ENCODE measurements around the gene COL20A1.
"Not testable (repeated sequence)": the region's sequence is repeated elsewhere in the genome, so short reads cannot be mapped to it uniquely, and the experiment has no call there.

COL20A1 gene

DNA sequence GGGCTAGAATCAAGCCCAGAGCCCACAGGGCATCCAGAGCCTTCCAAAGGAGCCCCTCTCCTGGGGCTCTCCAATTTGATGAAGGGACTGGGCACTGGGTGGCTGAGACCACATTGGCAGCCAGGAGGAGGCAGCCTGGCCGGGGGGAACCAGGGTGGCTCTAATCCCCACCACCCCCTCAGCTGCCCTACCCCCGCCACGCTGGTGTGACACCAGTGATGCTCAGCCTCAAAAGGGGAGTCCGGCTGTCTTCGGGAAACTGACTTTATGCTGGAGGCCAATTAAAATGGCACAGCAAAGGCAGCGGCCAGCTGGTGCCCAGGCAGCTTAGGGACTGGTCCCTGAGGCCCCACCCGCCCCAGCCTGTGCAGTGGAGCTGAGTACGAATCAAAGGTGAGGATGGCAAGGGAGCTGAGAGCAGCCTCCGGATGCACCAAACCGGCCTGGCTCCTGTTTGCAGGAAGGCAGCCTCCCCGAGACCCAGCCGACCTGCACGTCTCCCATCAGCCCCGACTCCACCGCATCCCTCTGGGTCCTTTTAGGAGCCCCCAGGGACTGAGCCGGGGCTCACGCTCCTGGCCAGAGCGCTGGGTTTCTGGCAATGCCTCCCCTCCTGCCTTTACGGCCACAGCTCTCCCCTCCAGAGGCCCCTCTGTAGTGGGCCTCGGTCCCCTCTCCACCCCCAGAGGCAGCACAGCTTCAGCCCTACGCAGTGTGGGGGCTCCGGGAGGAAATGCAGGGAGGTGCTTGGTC, 39.7 kb downstream of the COL20A1 start:
- H3K4me3 ChIP-seq (ENCODE audit: low read length), result no peak overlapping the region
- no peaks in the 10 kb centered on the region for H3K36me3 ChIP-seq (ENCODE audit: control insufficient read depth, insufficient read depth, low read length)
- H3K9me3 ChIP-seq (ENCODE audit: control insufficient read depth, low read length), result no peaks in the 10 kb centered on the region
- no peaks in the 10 kb centered on the region for H3K4me1 ChIP-seq (ENCODE audit: control insufficient read depth, insufficient read depth, low read length)
- H3K27me3 ChIP-seq (ENCODE audit: control insufficient read depth, insufficient read depth, low read length), result peaks cover 5% of the 10 kb centered on the region
- H3K9ac ChIP-seq (ENCODE audit: low read length), result no peak overlapping the region

DNA sequence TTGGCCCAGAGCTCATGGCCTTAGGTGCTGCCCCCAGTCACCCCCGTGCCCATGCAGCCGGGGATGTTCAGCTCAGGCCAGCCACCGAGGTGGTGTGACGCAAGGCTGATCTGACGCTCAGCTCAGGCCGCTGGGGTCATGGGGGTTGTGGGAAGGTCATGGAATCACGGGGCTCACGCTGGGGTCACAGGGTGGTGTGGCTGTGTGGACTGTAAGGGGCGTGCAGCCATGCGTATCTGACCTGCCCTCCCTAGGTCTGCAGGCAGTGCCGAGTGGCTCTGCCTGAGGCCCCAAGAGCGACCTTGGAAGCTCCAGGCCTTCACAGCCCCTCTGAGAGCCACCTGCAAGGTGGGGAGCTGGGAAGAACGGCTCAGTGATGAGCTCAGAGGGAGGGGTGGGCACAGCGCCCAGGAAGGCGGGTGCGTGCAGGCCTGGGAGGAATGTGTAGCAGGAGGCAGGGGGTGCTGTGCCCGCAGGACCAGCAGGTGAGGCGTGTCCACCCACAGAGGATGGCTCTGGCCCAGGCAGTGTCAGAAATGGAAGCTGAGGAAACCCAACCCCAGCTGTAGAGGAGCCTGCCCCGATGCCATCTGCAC, 40.4 kb downstream of the COL20A1 start:
- H3K9ac ChIP-seq (ENCODE audit: low read length), result no peak overlapping the region
- no peaks in the 10 kb centered on the region for H3K9me3 ChIP-seq (ENCODE audit: control insufficient read depth, low read length)
- H3K27me3 ChIP-seq (ENCODE audit: control insufficient read depth, insufficient read depth, low read length), result peaks cover 12% of the 10 kb centered on the region
- no peak overlapping the region for H3K4me3 ChIP-seq (ENCODE audit: low read length)
- H3K36me3 ChIP-seq (ENCODE audit: control insufficient read depth, insufficient read depth, low read length), result no peaks in the 10 kb centered on the region
- no peaks in the 10 kb centered on the region for H3K4me1 ChIP-seq (ENCODE audit: control insufficient read depth, insufficient read depth, low read length)

DNA sequence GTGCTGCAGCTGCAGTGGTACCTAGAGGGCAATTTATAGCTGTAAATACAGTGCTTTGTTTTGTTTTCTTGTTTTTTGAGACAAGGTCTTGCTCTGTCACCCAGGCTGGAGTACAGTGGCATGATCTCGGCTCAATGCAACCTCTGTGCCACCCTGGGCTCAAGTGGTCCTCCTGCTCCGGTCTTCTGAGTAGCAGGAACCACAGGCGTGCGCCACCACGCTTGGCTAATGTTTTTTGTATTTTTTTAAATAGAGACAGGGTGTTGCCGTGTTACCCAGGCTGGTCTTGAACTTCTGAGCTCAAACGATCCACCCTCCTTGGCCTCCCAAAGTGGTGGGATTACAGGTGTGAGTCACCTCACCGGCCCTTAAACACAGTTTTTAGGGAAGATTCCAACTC, 41.4 kb downstream of the COL20A1 start:
- Histone ChIP-seq H3K27me3 (ENCODE audit: control insufficient read depth, insufficient read depth, low read length) (peaks cover 14% of the 10 kb centered on the region), H3K36me3 (ENCODE audit: control insufficient read depth, insufficient read depth, low read length) (no peaks in the 10 kb centered on the region), H3K4me3 (ENCODE audit: low read length) (no peak overlapping the region)

DNA sequence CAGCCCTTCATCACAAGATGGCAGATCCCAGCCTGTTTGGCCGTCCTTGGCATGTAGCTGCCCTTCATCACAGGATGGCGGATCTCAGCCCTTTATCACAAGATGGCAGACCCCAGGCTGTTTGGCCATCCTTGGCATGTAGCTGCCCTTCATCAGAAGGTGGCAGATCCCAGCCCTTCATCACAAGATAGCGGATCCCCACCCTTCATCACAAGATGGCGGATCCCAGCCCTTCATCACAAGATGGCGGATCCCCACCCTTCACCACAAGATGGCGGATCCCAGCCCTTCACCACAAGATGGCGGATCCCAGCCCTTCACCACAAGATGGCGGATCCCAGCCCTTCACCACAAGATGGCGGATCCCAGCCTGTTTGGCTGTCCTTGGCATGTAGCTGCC, 42.1 kb downstream of the COL20A1 start:
- H3K9ac ChIP-seq (ENCODE audit: low read length); H3K4me1 ChIP-seq (ENCODE audit: control insufficient read depth, insufficient read depth, low read length); H3K9me3 ChIP-seq (ENCODE audit: control insufficient read depth, low read length); H3K4me3 ChIP-seq (ENCODE audit: low read length); H3K36me3 ChIP-seq (ENCODE audit: control insufficient read depth, insufficient read depth, low read length): not testable (repeated sequence)
- H3K27me3 ChIP-seq (ENCODE audit: control insufficient read depth, insufficient read depth, low read length), result peaks cover 14% of the 10 kb centered on the region

More for the DNA sequence above, 41.4 kb downstream of the COL20A1 start:
- no peak overlapping the region for H3K9ac ChIP-seq (ENCODE audit: low read length)
- no peaks in the 10 kb centered on the region for H3K9me3 ChIP-seq (ENCODE audit: control insufficient read depth, low read length)
- H3K4me1 ChIP-seq (ENCODE audit: control insufficient read depth, insufficient read depth, low read length), result no peaks in the 10 kb centered on the region

- Histone ChIP-seq H3K9ac (ENCODE audit: low read length) (no peak overlapping the region), H3K4me1 (ENCODE audit: control insufficient read depth, insufficient read depth, low read length) (no peaks in the 10 kb centered on the region), H3K27me3 (ENCODE audit: control insufficient read depth, insufficient read depth, low read length) (peaks cover 14% of the 10 kb centered on the region)
Measured at GRCh38 chr20:63335711-63336110, 42.7 kb downstream of the COL20A1 start.

GRCh38 chr20:63336232-63336752, 43.3 kb downstream of the COL20A1 start:
- H3K9ac ChIP-seq (ENCODE audit: low read length), result no peak overlapping the region
- no peak overlapping the region for H3K4me3 ChIP-seq (ENCODE audit: low read length)
- peaks cover 13% of the 10 kb centered on the region for H3K27me3 ChIP-seq (ENCODE audit: control insufficient read depth, insufficient read depth, low read length)
- H3K4me1 ChIP-seq (ENCODE audit: control insufficient read depth, insufficient read depth, low read length), result no peaks in the 10 kb centered on the region
- H3K36me3 ChIP-seq (ENCODE audit: control insufficient read depth, insufficient read depth, low read length), result no peaks in the 10 kb centered on the region
- no peaks in the 10 kb centered on the region for H3K9me3 ChIP-seq (ENCODE audit: control insufficient read depth, low read length)

More at GRCh38 chr20:63335711-63336110, 42.7 kb downstream of the COL20A1 start:
- no peaks in the 10 kb centered on the region for H3K9me3 ChIP-seq (ENCODE audit: control insufficient read depth, low read length)
- H3K36me3 ChIP-seq (ENCODE audit: control insufficient read depth, insufficient read depth, low read length), result no peaks in the 10 kb centered on the region
- no peak overlapping the region for H3K4me3 ChIP-seq (ENCODE audit: low read length)

DNA sequence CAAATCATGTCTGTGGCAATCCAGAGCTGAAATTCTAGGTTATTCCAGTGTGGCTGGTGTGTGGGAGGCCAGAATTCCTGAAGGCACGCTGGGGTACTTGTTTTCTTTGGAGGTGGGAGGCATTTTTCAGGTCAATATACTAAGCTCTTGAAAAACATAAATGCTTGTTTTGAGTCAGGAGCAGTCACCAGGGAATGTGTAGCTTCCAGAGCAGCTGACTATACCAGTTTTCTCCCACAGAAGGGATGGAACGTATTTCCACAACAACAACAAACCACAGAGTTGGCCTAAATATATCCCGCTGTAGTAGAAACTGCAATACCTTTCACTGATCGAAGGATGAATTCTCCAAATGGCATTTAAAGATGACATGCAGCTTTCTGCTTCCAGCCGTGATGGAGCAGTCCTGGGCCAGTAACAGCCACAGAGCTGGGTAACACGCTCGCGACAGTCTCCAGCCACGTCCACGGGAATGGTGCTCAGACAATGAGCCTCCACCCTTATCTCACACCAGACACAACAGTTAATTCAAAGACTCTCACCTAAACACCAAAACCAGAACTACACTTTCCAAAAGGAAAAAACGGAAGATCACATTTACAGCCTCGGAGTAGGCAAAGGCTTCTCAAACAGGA, 44.9 kb downstream of the COL20A1 start:
- Histone ChIP-seq H3K4me1 (ENCODE audit: control insufficient read depth, insufficient read depth, low read length) (no peaks in the 10 kb centered on the region), H3K36me3 (ENCODE audit: control insufficient read depth, insufficient read depth, low read length) (no peaks in the 10 kb centered on the region), H3K27me3 (ENCODE audit: control insufficient read depth, insufficient read depth, low read length) (peaks cover 10% of the 10 kb centered on the region), H3K9ac (ENCODE audit: low read length) (no peak overlapping the region), H3K4me3 (ENCODE audit: low read length) (no peak overlapping the region), H3K9me3 (ENCODE audit: control insufficient read depth, low read length) (no peaks in the 10 kb centered on the region)

GRCh38 chr20:63339154-63340094, 46.4 kb downstream of the COL20A1 start:
- H3K27me3 ChIP-seq (ENCODE audit: control insufficient read depth, insufficient read depth, low read length), result not testable (repeated sequence)

GRCh38 chr20:63340158-63340688, 47.2 kb downstream of the COL20A1 start:
- H3K36me3 ChIP-seq (ENCODE audit: control insufficient read depth, insufficient read depth, low read length); H3K27me3 ChIP-seq (ENCODE audit: control insufficient read depth, insufficient read depth, low read length); H3K4me1 ChIP-seq (ENCODE audit: control insufficient read depth, insufficient read depth, low read length); H3K4me3 ChIP-seq (ENCODE audit: low read length); H3K9me3 ChIP-seq (ENCODE audit: control insufficient read depth, low read length); H3K9ac ChIP-seq (ENCODE audit: low read length): not testable (repeated sequence)

More at GRCh38 chr20:63339154-63340094, 46.4 kb downstream of the COL20A1 start:
- not testable (repeated sequence) for H3K36me3 ChIP-seq (ENCODE audit: control insufficient read depth, insufficient read depth, low read length); H3K9me3 ChIP-seq (ENCODE audit: control insufficient read depth, low read length); H3K9ac ChIP-seq (ENCODE audit: low read length); H3K4me1 ChIP-seq (ENCODE audit: control insufficient read depth, insufficient read depth, low read length); H3K4me3 ChIP-seq (ENCODE audit: low read length)

DNA sequence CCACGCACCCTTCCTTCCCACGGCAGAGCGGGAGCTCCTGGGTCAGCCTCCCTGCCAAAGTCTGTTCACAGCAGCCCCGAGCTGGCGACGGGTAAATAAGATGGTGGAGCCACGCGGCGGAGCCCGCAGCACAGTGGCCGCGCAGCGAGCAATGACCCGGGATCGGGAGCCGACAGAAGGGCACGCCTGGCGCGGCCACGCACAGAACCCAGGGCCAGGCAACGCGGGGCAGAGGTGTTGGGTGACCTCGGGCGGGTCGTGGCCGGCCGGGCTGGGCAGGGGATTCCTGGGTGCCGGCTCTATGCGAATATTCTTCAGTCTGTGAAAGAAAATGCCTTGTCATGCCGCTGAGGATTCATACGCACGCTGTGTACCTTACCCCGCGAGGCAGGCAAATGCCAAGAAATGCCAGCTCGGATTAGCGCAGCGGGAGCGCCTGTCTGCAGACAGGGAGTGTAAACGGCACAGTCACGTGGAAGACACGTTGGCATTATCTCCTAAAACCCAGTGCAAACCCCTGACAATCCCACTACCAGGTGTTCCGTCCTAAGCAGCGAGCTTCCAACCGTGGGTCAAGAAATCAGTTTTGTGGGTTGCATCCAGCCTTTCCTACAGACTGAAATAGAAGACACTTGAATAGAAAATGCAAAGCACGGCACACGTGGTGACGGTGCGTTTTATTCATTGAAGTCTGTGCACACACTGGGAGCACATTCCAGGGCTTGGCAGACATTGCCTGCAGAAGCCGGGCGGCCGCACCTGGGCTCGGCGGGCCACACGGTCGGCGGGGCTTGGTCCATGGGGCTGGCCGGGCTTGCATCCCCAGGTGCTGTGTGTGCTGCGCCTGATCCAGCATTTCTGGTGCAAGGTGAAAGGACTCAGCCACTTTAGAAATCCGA, 49.8 kb downstream of the COL20A1 start:
- H3K4me1 ChIP-seq (ENCODE audit: control insufficient read depth, insufficient read depth, low read length), result no peaks in the 10 kb centered on the region
- H3K9me3 ChIP-seq (ENCODE audit: control insufficient read depth, low read length), result no peaks in the 10 kb centered on the region
- no peak overlapping the region for H3K4me3 ChIP-seq (ENCODE audit: low read length)
- no peak overlapping the region for H3K9ac ChIP-seq (ENCODE audit: low read length)
- peaks cover 8% of the 10 kb centered on the region for H3K27me3 ChIP-seq (ENCODE audit: control insufficient read depth, insufficient read depth, low read length)
- H3K36me3 ChIP-seq (ENCODE audit: control insufficient read depth, insufficient read depth, low read length), result no peaks in the 10 kb centered on the region
